ENCODE measurements around the gene MACIR.

The MACIR gene

GRCh38 chr5:103244398-103244797 is 14.2 kb upstream of the MACIR start:
- DNase-seq, result no peak

GRCh38 chr5:103245761-103246160 is 12.8 kb upstream of the MACIR start:
- DNase-seq, result no peak

GRCh38 chr5:103247118-103247517 is 11.4 kb upstream of the MACIR start:
- DNase-seq, result no peak

GRCh38 chr5:103249068-103249467 is 9.5 kb upstream of the MACIR start:
- no peak for DNase-seq

- DNase-seq, result no peak
Observed at GRCh38 chr5:103254921-103255320, 3.6 kb upstream of the MACIR start.

- DNase-seq, result no peak
Observed at GRCh38 chr5:103255691-103256090, 2.9 kb upstream of the MACIR start.

- no peak for DNase-seq
Observed at GRCh38 chr5:103256178-103256577, 2.4 kb upstream of the MACIR start.

GRCh38 chr5:103258957-103259704 is 568 bp downstream of the MACIR start:
- DNase-seq, result peak; percentile 93

GRCh38 chr5:103259705-103260355 is 1.3 kb downstream of the MACIR start:
- DNase-seq, result no peak

GRCh38 chr5:103260951-103261350 is 2.4 kb downstream of the MACIR start:
- no peak for DNase-seq

GRCh38 chr5:103262422-103262871 is 3.9 kb downstream of the MACIR start:
- DNase-seq, result no peak

- DNase-seq, result no peak
Observed at GRCh38 chr5:103263054-103263453, 4.5 kb downstream of the MACIR start.

- no peak for DNase-seq
Observed at GRCh38 chr5:103264508-103264907, 5.9 kb downstream of the MACIR start.

- DNase-seq, result no peak
Observed at GRCh38 chr5:103270581-103270980, 12.0 kb downstream of the MACIR start.

- no peak for DNase-seq
Observed at GRCh38 chr5:103271570-103272289, 13.2 kb downstream of the MACIR start.

- DNase-seq, result no peak
Observed at GRCh38 chr5:103272377-103272776, 13.8 kb downstream of the MACIR start.

- no peak for DNase-seq
Observed at GRCh38 chr5:103273952-103274351, 15.4 kb downstream of the MACIR start.

GRCh38 chr5:103275851-103276250 is 17.3 kb downstream of the MACIR start:
- DNase-seq, result no peak

- DNase-seq, result no peak
Observed at GRCh38 chr5:103280967-103281366, 22.4 kb downstream of the MACIR start.

- DNase-seq, result no peak
Observed at GRCh38 chr5:103283120-103283519, 24.6 kb downstream of the MACIR start.

GRCh38 chr5:103283869-103284268 is 25.3 kb downstream of the MACIR start:
- DNase-seq, result no peak

- no peak for DNase-seq
Observed at GRCh38 chr5:103286622-103287021, 28.1 kb downstream of the MACIR start.

GRCh38 chr5:103289024-103289423 is 30.5 kb downstream of the MACIR start:
- no peak for DNase-seq

Measured in right kidney (tissue), 1 donor.